ENCODE results near the gene DLGAP1.

The DLGAP1 gene

DNA sequence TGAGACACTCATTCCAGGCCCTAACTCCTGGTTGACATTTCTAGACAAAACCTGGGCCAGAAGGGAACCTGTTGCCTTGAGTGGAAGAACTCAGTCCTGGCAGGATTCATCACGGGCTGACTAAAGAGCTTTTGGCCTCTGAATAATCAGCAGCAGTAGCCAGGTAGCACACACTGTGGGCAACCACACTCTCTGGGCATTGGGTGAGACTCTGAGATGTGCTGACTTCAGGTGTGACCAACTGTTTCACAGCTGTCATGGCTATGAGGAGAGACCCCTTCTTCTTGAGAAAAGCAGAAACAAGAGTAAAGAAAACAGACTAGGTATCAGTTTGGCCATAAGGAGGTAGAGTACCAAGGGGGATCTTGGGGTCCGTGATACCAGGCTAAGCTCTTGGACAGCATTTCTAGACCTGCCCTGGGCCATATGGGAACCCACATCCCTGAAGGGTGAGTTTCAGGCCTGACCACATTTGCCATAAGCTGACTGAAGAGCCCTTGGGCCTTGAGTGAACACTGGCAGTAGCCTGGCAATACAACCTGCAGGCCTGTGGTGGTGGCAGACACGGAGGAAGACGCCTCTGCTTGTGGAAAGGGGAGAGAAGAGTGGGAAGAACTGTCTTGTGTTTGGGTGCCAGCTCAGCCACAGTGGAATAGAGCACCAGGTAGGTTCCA lies 230.9 kb downstream of the DLGAP1 start:
- H3K9me2 ChIP-seq (ENCODE audit: low read depth, low read length): no peaks in the 10 kb centered on the region
- H3K79me2 ChIP-seq (ENCODE audit: insufficient read depth, low read length): no peaks in the 10 kb centered on the region
- H3K4me1 ChIP-seq (ENCODE audit: insufficient read depth, low read length, severe bottlenecking): no peaks in the 10 kb centered on the region
- H3K27ac ChIP-seq (ENCODE audit: low read depth, low read length, poor library complexity, severe bottlenecking): no peak overlapping the region
- no peaks in the 10 kb centered on the region for H3K36me3 ChIP-seq (ENCODE audit: insufficient read depth, low read length)
- TF ChIP-seq CTCF (IDR thresholded peaks at IDR 0.05; ENCODE audit: low read length) (no peak), EZH2 (IDR thresholded peaks at IDR 0.05; ENCODE audit: borderline replicate concordance, low read length) (no peak)
- H2AFZ ChIP-seq (ENCODE audit: low read length): no peak overlapping the region
- H3K9me3 ChIP-seq (ENCODE audit: low read length): no peaks in the 10 kb centered on the region
- no peaks in the 10 kb centered on the region for H3F3A ChIP-seq (ENCODE audit: insufficient read depth, low read length)
- H3K4me2 ChIP-seq (ENCODE audit: low read length): no peak overlapping the region
- no peaks in the 10 kb centered on the region for H4K20me1 ChIP-seq (ENCODE audit: insufficient read depth, low read length)
- H3K27me3 ChIP-seq (ENCODE audit: insufficient read depth, low read length): no peaks in the 10 kb centered on the region
- H3K9ac ChIP-seq (ENCODE audit: low read length): no peak overlapping the region
- no peak overlapping the region for H3K4me3 ChIP-seq (ENCODE audit: low read depth, low read length, poor library complexity, severe bottlenecking)

DNA sequence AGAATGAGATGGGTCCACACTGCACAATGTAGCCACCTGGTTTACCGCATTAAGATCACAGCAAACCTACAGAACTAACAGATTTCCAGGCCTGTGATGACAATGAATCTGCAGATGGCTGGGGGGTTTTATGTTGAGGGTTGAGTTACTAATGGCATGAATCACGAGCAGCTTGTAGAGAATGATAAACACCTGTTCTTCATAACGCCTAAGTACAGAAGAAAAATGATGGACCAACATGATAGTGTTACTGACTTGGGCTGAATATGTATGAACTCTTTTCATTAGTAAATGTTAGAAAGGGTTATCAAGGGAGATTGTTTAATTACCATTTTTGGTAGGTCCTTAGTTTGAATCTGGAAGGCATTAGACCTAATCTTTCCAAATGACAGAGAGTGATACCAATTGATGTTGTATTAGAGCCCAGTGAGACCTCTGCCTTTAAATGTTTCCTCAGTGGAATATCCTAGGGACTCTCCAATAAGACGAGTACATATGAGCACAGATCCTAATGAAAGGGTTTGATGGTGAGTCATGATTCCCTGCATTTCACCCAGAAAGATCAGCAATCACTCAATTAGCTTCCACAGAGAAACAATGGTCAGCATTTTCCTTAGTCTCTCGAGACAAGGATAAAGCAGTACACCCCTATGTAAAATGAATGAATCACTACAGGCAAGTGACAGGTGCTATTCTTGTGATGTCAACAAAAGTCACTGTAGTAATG lies 243.8 kb downstream of the DLGAP1 start:
- Histone ChIP-seq H3K4me3 (ENCODE audit: low read depth, low read length, poor library complexity, severe bottlenecking) (no peak overlapping the region), H3F3A (ENCODE audit: insufficient read depth, low read length) (no peaks in the 10 kb centered on the region), H3K9ac (ENCODE audit: low read length) (no peak overlapping the region)

DNA sequence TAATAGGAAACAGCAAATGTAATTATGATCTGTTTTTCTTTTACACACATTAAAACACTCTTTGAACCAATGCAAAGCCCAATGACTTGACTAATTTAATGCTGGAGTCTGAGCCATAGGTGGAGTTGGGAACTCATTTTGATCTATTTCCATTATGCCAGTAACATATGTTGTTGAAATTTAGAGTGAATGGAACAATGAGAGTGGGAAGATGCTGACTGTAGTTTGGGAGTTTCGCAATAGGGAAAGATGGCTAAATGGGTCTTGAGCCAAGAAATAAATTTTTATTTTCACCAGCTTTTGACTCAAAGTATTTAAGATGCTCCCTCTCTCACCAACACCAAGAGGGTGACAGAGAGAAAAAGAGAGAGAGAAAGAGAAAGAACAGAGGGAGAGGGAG lies 246.7 kb downstream of the DLGAP1 start:
- Histone ChIP-seq H3K27ac (ENCODE audit: low read depth, low read length, poor library complexity, severe bottlenecking) (no peak overlapping the region), H3K9me2 (ENCODE audit: low read depth, low read length) (no peaks in the 10 kb centered on the region), H4K20me1 (ENCODE audit: insufficient read depth, low read length) (no peaks in the 10 kb centered on the region), H2AFZ (ENCODE audit: low read length) (no peak overlapping the region), H3K79me2 (ENCODE audit: insufficient read depth, low read length) (no peaks in the 10 kb centered on the region), H3K9me3 (ENCODE audit: low read length) (no peaks in the 10 kb centered on the region), H3K4me3 (ENCODE audit: low read depth, low read length, poor library complexity, severe bottlenecking) (no peak overlapping the region), H3K36me3 (ENCODE audit: insufficient read depth, low read length) (no peaks in the 10 kb centered on the region), H3K4me2 (ENCODE audit: low read length) (no peak overlapping the region), H3K4me1 (ENCODE audit: insufficient read depth, low read length, severe bottlenecking) (no peaks in the 10 kb centered on the region), H3K9ac (ENCODE audit: low read length) (no peak overlapping the region), H3F3A (ENCODE audit: insufficient read depth, low read length) (no peaks in the 10 kb centered on the region), H3K27me3 (ENCODE audit: insufficient read depth, low read length) (no peaks in the 10 kb centered on the region)
- TF ChIP-seq EZH2 (IDR thresholded peaks at IDR 0.05; ENCODE audit: borderline replicate concordance, low read length) (no peak), CTCF (IDR thresholded peaks at IDR 0.05; ENCODE audit: low read length) (no peak)

More for the DNA sequence above, 243.8 kb downstream of the DLGAP1 start:
- Histone ChIP-seq H3K27ac (ENCODE audit: low read depth, low read length, poor library complexity, severe bottlenecking) (no peak overlapping the region), H3K4me1 (ENCODE audit: insufficient read depth, low read length, severe bottlenecking) (no peaks in the 10 kb centered on the region), H3K4me2 (ENCODE audit: low read length) (no peak overlapping the region), H3K36me3 (ENCODE audit: insufficient read depth, low read length) (no peaks in the 10 kb centered on the region), H3K9me3 (ENCODE audit: low read length) (no peaks in the 10 kb centered on the region), H3K9me2 (ENCODE audit: low read depth, low read length) (no peaks in the 10 kb centered on the region), H2AFZ (ENCODE audit: low read length) (no peak overlapping the region), H4K20me1 (ENCODE audit: insufficient read depth, low read length) (no peaks in the 10 kb centered on the region), H3K79me2 (ENCODE audit: insufficient read depth, low read length) (no peaks in the 10 kb centered on the region), H3K27me3 (ENCODE audit: insufficient read depth, low read length) (no peaks in the 10 kb centered on the region)
- TF ChIP-seq EZH2 (IDR thresholded peaks at IDR 0.05; ENCODE audit: borderline replicate concordance, low read length): no peak
- TF ChIP-seq CTCF (IDR thresholded peaks at IDR 0.05; ENCODE audit: low read length): no peak

All from OCI-LY1 (cell line).